Sigmoid colon (tissue), 4 donors: ENCODE data around the gene SGPL1.

Source experiments
- POLR2A ChIP-seq, 2 donors: fragments of 450-650 bp; IDR thresholded peaks; one replicate each; pipeline ENCODE4 v1.6.1; 2016; ENCODE audit warnings: antibody characterized with exemption in 2 of 2, mild to moderate bottlenecking in 2 of 2, moderate library complexity in 2 of 2
- POLR2AphosphoS5 ChIP-seq, 4 donors: sonication (generic); formaldehyde crosslinking; IDR thresholded peaks; one replicate each; pipeline ENCODE4 v1.6.1; 2017; ENCODE audit warnings: antibody characterized with exemption in 4 of 4
- TF ChIP-seq, protein P1 (sequence below), 4 experiments: fragments of 450-650 bp in 3 of 4; fragments of 200-600 bp in 1 of 4; IDR thresholded peaks; one replicate each; pipeline ENCODE4 v1.5.1; 2016 to 2019; ENCODE audit warnings: antibody characterized with exemption in 4 of 4, mild to moderate bottlenecking in 3 of 4, moderate library complexity in 2 of 4

DNA sequence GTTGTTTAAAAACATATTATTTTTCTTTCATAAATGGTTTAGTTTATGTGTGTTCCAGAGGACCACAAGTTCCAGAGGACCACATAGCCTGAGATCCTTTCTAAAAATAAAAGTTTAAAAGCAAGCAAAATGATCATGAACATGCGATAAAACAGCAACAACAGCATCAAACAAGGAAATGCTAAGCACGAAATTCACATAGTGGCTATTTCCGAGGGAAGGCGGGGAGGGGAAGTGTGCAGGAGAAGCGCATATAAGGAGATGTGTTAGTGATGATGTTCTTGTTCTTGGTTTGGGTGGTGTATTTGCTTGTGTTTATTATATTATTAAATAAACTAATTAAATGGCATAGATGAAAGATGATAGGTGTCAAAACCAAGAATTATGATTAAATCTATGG, 31.7 kb upstream of the SGPL1 start:
- TF ChIP-seq, protein P1, sequence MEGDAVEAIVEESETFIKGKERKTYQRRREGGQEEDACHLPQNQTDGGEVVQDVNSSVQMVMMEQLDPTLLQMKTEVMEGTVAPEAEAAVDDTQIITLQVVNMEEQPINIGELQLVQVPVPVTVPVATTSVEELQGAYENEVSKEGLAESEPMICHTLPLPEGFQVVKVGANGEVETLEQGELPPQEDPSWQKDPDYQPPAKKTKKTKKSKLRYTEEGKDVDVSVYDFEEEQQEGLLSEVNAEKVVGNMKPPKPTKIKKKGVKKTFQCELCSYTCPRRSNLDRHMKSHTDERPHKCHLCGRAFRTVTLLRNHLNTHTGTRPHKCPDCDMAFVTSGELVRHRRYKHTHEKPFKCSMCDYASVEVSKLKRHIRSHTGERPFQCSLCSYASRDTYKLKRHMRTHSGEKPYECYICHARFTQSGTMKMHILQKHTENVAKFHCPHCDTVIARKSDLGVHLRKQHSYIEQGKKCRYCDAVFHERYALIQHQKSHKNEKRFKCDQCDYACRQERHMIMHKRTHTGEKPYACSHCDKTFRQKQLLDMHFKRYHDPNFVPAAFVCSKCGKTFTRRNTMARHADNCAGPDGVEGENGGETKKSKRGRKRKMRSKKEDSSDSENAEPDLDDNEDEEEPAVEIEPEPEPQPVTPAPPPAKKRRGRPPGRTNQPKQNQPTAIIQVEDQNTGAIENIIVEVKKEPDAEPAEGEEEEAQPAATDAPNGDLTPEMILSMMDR (IDR thresholded peaks at IDR 0.05): no peak
- TF ChIP-seq POLR2A (IDR thresholded peaks at IDR 0.05) (no peak), POLR2AphosphoS5 (IDR thresholded peaks at IDR 0.05) (no peak)
